Activated CD4-positive, alpha-beta memory T cell treated with anti-CD3 and anti-CD28 coated beads for 36 hours (primary cell): Measurements from ENCODE around the gene DENND11. TPM values are rescaled to one million over a fixed set of nuclear protein-coding genes. Genes with fewer than 3 reads are reported as not detected.

ENCODE experiments used
- CTCF ChIA-PET: fragments of 350-600 bp; sonication (Branson Sonifier 250); formaldehyde crosslinking; loops from one replicate; lab custom pipeline; 2021; ENCODE audit warnings: antibody characterized with exemption, inconsistent platforms; lab: Charles Lee
- POLR2A ChIA-PET: fragments of 350-600 bp; sonication (Branson Sonifier 250); formaldehyde crosslinking; loops from one replicate; lab custom pipeline; 2021; ENCODE audit warnings: antibody characterized with exemption; lab: Charles Lee
- DNase-seq: peaks from one replicate; pipeline ENCODE4 v3.0.0-alpha.2; 2020
- H3K27ac Mint-ChIP-seq: one replicate; pipeline ENCODE4 v1.8.0; 2021; ENCODE audit warnings: mixed read lengths
- H3K27me3 Mint-ChIP-seq: one replicate; pipeline ENCODE4 v1.8.0; 2021; ENCODE audit warnings: mixed read lengths
- H3K36me3 Mint-ChIP-seq: one replicate; pipeline ENCODE4 v1.8.0; 2021; ENCODE audit warnings: mixed read lengths
- H3K4me1 Mint-ChIP-seq: one replicate; pipeline ENCODE4 v1.8.0; 2021; ENCODE audit warnings: low read depth, mixed read lengths
- H3K4me3 Mint-ChIP-seq: one replicate; pipeline ENCODE4 v1.8.0; 2021; ENCODE audit warnings: mild to moderate bottlenecking, mixed read lengths
- H3K9me3 Mint-ChIP-seq: one replicate; pipeline ENCODE4 v1.8.0; 2021; ENCODE audit warnings: mixed read lengths
- intact Hi-C: fragments of 100-400 bp; cut with micrococcal nuclease; formaldehyde crosslinking; loops from one replicate; pipeline ENCODE4 v1.15.1; 2023
- total RNA-seq, 2 experiments: library from RNA; stranded (reverse); gene quantifications; one replicate each; pipeline ENCODE4 v1.2.3, GENCODE V29; 2021

Gene DENND11
- total RNA-seq, 2 experiments from 2014 or later: 27.5 to 28.9 TPM

DNA sequence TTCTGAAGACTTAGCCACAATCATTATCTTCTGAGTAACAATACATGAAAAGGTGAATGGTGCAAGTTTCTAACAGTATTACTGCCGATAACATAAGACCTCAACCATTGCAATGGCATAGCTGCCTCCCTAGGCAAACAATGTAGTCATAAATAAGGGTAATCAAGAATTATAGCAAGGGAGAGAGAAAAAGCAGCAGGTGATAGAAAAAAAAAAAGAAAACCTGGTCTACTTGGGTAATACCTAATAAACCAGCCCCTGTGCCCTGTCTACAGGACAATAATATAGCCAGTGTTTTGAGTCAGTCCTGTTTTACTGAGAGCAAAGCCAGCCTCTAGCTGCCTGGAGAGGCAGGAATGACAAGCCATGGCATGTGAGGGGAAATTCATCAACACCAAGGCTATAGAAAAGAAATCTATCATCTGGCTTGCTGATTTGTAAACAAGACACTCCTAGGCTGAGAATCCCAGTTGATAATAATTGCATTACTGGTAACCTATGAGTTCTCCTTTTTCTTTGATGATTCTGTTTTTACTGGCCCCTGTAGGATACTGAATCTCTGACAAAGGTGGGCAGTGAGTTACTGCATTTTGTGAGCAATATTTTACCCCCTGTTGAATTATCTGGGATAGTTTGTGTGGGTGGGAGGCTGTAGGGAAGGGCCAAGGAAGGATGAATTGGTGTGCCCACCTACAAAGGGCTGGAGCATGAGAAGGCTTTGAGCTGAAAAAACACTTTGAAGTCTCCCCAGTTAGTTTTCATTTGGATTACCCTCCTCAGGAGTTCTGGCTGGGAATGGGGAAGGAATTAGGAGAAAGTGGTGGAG lies 4.5 kb upstream of the DENND11 start:
- H3K4me3 Mint-ChIP-seq: no peak overlapping the region
- no peaks in the 10 kb centered on the region for H3K9me3 Mint-ChIP-seq
- ChIA-PET POLR2A (no interaction called here), CTCF (interaction anchor here (0.7 kb wide), 1 partner anchor 201 kb away, joined by 4 read pairs; no protein-coding TSS in a partner anchor)
- H3K36me3 Mint-ChIP-seq: no peaks in the 10 kb centered on the region
- no peak overlapping the region for H3K27ac Mint-ChIP-seq
- H3K4me1 Mint-ChIP-seq: peaks cover 4% of the 10 kb centered on the region
- intact Hi-C loops: no loop called here
- DNase-seq: no peak
- peaks cover 2% of the 10 kb centered on the region for H3K27me3 Mint-ChIP-seq

DNA sequence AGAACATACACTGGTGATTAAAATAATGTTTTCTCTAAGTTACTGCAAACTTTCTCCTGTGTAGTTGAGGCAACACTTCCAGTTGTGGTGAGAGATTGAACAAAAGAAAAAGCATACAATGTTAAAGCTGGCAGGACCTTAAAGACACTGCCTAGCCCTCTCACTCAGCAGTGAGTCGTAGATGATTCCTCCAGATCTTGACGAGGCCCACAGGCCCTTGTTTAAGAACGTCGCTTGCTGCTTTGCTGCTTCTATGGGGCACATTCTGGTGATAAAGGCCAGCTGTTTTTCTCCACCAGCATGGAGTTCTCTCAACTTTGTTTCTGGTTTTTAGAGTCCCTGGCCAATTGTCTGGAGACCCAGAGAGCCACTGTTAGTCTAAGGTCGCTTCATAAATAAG lies 2.8 kb upstream of the DENND11 start:
- intact Hi-C loops: no loop called here
- CTCF ChIA-PET: interaction anchor here (1.3 kb wide), 1 partner anchor 33 kb away, joined by 4 read pairs; the partner anchor contains the start of gene SSBP1
- Mint-ChIP-seq H3K4me1 (peaks cover 17% of the 10 kb centered on the region), H3K9me3 (no peaks in the 10 kb centered on the region), H3K4me3 (no peak overlapping the region), H3K36me3 (peaks cover 3% of the 10 kb centered on the region), H3K27me3 (peaks cover 2% of the 10 kb centered on the region), H3K27ac (no peak overlapping the region)
- no peak for DNase-seq
- POLR2A ChIA-PET: no interaction called here

DNA sequence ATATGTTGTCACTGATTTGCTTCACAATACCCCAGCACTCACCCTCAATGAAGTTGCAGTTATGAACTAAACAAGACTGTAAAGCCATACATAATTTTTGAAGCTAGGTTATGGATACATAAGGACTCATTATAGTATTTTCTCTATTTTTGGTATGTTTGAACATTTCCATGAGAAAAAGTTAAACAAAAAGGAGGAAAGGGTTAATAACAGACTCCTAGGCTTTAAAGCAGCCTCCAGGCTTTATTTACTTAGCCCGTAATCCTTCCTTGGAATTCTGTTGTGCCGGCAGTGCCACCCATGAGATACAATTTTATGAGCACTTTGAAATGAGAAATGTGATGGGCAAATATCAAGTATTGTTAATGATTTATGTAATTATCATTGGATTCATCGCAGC lies 2.1 kb upstream of the DENND11 start:
- Mint-ChIP-seq H3K36me3 (peaks cover 3% of the 10 kb centered on the region), H3K4me1 (peaks cover 21% of the 10 kb centered on the region), H3K9me3 (no peaks in the 10 kb centered on the region), H3K27ac (no peak overlapping the region), H3K27me3 (peaks cover 2% of the 10 kb centered on the region), H3K4me3 (no peak overlapping the region)
- POLR2A ChIA-PET: no interaction called here
- intact Hi-C loops: no loop called here
- CTCF ChIA-PET: interaction anchor here (1.3 to 2.5 kb wide), 2 partner anchors 34 to 50 kb away, joined by 4 to 14 read pairs; partner anchors contain the start of gene SSBP1
- DNase-seq: no peak

DNA sequence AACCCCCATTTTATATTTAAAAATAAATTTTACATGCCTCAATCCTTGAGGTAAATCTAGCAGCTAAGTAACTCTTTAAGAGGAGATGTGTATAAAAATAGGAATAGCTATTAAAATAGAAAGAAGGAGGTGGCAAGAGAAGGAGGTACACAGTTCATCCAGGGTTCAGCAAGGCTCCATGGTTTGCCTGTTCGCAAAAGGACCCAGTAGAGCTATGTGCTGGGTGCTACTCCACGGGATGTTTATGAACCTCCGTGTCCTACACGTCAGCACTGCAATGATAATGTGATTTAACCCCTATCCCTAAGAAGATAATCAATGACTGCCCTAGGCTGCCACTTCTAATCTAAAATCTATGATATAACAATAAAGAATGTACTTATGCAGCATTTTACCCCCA lies 926 bp upstream of the DENND11 start:
- Mint-ChIP-seq H3K27ac (no peak overlapping the region), H3K4me3 (peak overlapping the region; percentile 71), H3K36me3 (peaks cover 3% of the 10 kb centered on the region), H3K4me1 (peaks cover 33% of the 10 kb centered on the region), H3K9me3 (no peaks in the 10 kb centered on the region), H3K27me3 (peaks cover 2% of the 10 kb centered on the region)
- ChIA-PET CTCF (interaction anchor here (0.6 to 3.9 kb wide), 3 partner anchors 36 to 528 kb away, joined by 3 to 36 read pairs (median 14); partner anchors contain the start of gene SSBP1), POLR2A (interaction anchor here (0.7 to 2.9 kb wide), 2 partner anchors 35 to 47 kb away, joined by 3 to 20 read pairs; partner anchors contain the start of gene SSBP1)
- intact Hi-C loops: loop anchor here (1.0 kb wide), 1 partner anchor 24 kb away; no protein-coding TSS in a partner anchor
- DNase-seq: no peak

DNA sequence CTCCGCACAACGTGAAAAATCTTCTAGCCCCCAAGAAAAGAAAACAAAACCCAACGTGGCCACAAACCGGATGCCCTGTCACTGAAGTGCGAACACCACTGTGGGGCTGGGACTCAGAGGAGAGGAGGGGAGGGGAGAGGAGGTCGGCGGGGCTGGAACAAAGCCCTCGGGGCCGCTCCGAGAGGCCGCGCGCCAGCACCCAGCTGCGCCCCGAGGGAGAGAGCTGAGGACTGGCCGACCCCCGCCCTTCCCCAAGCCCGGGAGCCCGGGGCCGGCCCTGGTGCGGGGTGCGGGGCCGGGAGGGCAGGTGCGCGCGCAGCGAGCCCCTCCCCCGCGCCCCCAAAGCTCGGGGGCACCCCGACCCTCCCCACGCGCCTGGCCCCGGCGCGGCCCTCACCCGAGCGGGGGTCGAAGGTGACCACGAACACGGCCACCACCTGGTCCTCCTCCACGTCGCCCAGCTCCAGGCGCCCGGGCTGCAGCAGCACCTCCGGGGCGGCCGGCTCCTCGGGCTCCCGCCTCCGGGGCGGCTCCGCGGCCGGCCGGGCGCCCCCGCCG lies 398 bp downstream of the DENND11 start:
- POLR2A ChIA-PET: interaction anchor here (1.2 to 2.9 kb wide), 2 partner anchors 11 to 37 kb away, joined by 3 to 20 read pairs; partner anchors contain the start of gene SSBP1
- Mint-ChIP-seq H3K36me3 (peaks cover 3% of the 10 kb centered on the region), H3K27ac (no peak overlapping the region), H3K27me3 (peaks cover 2% of the 10 kb centered on the region), H3K4me3 (peak overlapping the region; percentile 79), H3K4me1 (peaks cover 47% of the 10 kb centered on the region), H3K9me3 (no peaks in the 10 kb centered on the region)
- peak; percentile 79 for DNase-seq
- intact Hi-C loops: loop anchor here (1.0 kb wide), 3 partner anchors 22 to 47 kb away; partner anchors contain the start of gene SSBP1
- CTCF ChIA-PET: interaction anchor here (0.6 to 3.9 kb wide), 5 partner anchors 37 to 687 kb away, joined by 3 to 36 read pairs (median 4); partner anchors contain the start of genes MRPS33 and SSBP1

DNA sequence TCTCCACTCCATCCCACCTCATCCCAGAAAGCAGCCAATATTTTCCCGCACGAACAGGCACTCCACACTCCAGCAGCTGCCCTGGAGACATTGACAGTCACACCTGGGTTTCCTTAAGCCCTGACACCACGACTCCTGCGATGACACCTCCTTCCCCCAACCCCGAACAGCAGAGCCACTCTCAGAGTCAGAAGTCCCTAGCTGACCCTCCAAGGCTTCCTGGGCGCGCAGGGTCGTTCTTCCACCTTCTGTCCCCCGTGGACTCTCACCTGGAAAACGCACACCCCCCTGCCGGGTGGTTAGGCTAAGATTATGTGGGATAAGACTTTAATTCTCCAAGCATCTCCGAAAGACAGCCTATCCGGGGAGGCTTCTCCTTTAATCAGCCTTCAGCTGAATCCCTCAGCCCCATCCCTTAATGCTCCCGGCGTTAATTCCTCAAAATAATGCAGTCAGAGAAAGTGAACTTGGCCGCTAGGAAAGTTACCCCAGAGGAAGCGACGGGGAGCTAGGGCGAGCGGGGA lies 1.1 kb downstream of the DENND11 start:
- ChIA-PET POLR2A (interaction anchor here (1.2 to 2.9 kb wide), 2 partner anchors 10 to 37 kb away, joined by 3 to 20 read pairs; partner anchors contain the start of gene SSBP1), CTCF (interaction anchor here (0.6 to 3.9 kb wide), 4 partner anchors 38 to 686 kb away, joined by 3 to 36 read pairs (median 4); partner anchors contain the start of genes MRPS33 and SSBP1)
- intact Hi-C loops: loop anchor here (1.0 kb wide), 2 partner anchors 37 to 47 kb away; partner anchors contain the start of gene SSBP1
- Mint-ChIP-seq H3K36me3 (peaks cover 3% of the 10 kb centered on the region), H3K4me1 (peaks cover 49% of the 10 kb centered on the region), H3K9me3 (no peaks in the 10 kb centered on the region), H3K4me3 (peak overlapping the region; percentile 79), H3K27ac (peak overlapping the region; percentile 5), H3K27me3 (peaks cover 2% of the 10 kb centered on the region)
- DNase-seq: peak; percentile 31

DNA sequence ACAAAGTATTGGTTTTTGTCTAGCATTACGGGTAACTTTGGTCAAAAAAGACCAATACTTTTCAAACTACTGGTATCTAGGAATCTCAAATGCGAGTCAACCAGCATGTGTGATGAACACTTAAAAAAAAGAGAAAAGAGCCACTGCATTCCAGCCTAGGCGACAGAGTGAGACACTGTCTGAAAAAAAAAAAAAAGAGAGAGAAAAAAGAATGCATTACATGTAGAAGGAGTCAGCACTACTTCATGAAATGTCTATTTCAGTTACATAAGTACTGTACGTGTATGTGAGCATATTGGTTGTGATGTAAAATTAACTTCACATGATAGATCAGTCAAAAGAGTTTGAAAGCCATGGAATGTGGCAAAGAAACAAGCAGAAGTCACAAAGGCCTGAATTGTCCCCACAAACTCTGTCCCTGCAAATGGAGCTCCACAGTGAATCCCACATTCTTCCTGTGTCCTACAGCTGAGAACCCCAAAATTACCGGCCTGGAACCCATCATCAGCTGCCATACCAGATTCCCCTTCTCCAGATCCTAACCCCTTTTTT lies 1.6 kb downstream of the DENND11 start:
- intact Hi-C loops: no loop called here
- ChIA-PET CTCF (interaction anchor here (1.3 to 3.9 kb wide), 3 partner anchors 38 to 51 kb away, joined by 3 to 36 read pairs (median 5); partner anchors contain the start of gene SSBP1), POLR2A (no interaction called here)
- Mint-ChIP-seq H3K4me3 (peak overlapping the region; percentile 79), H3K4me1 (peaks cover 53% of the 10 kb centered on the region), H3K27ac (peak overlapping the region; percentile 5), H3K36me3 (peaks cover 3% of the 10 kb centered on the region), H3K9me3 (no peaks in the 10 kb centered on the region), H3K27me3 (peaks cover 2% of the 10 kb centered on the region)
- DNase-seq: no peak

DNA sequence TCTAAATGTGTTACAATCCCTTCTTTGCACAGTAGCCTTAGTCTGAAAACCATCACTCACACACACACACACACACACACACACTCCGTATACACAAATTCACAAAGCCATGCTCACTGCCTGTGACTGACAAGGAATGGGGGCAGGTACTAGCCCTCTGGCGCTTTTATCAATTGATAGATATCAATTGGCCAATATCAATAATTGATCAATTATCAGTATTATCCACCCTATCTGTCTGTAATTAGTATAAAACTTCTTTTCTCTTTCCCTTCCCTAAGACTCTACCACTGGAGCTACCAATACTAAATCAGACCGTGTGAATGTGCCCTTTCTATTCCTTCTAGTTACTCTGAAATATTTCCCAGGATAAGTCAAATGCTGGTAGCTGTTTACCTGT lies 2.1 kb downstream of the DENND11 start:
- CTCF ChIA-PET: interaction anchor here (2.1 to 3.9 kb wide), 2 partner anchors 39 to 46 kb away, joined by 5 to 36 read pairs; partner anchors contain the start of gene SSBP1
- H3K4me1 Mint-ChIP-seq: peaks cover 53% of the 10 kb centered on the region
- peaks cover 2% of the 10 kb centered on the region for H3K27me3 Mint-ChIP-seq
- no peak for DNase-seq
- POLR2A ChIA-PET: no interaction called here
- H3K27ac Mint-ChIP-seq: no peak overlapping the region
- H3K9me3 Mint-ChIP-seq: no peaks in the 10 kb centered on the region
- H3K36me3 Mint-ChIP-seq: peaks cover 3% of the 10 kb centered on the region
- peak overlapping the region; percentile 79 for H3K4me3 Mint-ChIP-seq
- intact Hi-C loops: no loop called here

DNA sequence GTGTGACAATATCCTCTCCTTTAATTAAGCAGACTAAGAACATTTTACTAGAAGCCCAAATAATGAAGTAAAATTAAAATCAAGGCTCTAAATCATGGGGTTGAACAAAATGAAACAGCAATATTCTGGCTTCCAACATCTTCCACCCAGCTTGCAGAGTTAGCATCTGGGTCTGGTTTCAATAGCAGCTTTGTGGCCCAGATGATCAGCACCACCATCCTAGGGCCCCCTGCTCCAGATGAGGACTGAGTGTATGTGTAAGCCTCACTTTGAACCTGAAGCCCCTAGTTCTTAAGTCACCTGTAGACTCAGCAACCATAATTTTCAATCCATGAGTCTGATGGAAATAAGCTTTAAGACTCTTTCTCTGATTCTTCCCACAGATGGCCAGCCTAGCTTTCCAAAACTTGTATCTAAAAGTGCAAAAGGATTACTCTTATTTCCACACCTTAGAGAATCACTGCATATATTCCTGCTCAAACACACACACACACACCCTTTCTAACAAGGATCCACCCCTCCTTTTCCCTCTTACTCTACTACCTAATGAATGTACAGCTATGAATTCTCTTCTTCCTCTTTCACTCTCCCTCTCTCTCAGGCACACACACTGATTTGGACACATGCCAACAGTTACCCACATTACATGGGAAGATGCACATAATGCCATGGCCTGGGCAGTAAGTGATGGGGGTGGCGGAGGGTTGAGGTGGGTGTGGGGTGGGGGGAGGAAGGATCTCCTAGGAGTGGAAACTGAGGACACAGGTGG lies 3.5 kb downstream of the DENND11 start:
- intact Hi-C loops: no loop called here
- H3K4me3 Mint-ChIP-seq: no peak overlapping the region
- no peak overlapping the region for H3K27ac Mint-ChIP-seq
- ChIA-PET POLR2A (interaction anchor here (0.5 kb wide), 1 partner anchor 25 kb away, joined by 3 read pairs; no protein-coding TSS in a partner anchor), CTCF (interaction anchor here (1.2 to 2.1 kb wide), 2 partner anchors 40 to 44 kb away, joined by 5 to 7 read pairs; partner anchors contain the start of gene SSBP1)
- no peaks in the 10 kb centered on the region for H3K9me3 Mint-ChIP-seq
- H3K27me3 Mint-ChIP-seq: peaks cover 2% of the 10 kb centered on the region
- DNase-seq: no peak
- peaks cover 3% of the 10 kb centered on the region for H3K36me3 Mint-ChIP-seq
- peaks cover 58% of the 10 kb centered on the region for H3K4me1 Mint-ChIP-seq

DNA sequence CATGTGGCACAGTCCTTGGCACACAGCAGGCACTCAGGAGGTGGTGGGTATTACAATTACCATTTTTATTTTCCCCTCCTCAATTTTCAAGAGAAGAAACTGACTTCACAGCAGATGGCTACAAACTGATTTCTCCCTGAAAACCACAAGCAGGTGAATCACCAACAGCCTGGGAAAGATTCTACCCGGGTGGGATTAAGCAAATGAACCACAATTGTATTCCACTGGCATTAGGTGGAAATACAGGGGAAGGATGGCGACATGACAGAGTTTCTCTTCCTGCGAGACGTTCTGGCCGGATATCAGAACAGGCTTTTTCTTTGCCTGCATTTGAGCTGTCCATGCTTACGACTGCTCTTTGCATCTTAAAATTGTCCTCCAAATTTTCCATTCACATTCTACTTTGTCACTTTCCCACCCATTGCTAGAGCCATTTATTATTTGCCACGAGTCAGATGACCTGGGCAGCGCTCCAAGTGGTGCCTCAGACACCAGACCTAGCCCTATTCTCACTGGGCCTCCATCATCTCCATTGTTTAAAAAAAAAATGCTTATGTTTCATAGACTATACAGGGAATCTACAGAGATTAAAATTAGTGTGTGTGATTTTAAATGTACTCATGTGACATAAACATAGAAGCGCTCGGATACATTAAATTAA lies 4.6 kb downstream of the DENND11 start:
- H3K4me1 Mint-ChIP-seq: peaks cover 55% of the 10 kb centered on the region
- CTCF ChIA-PET: no interaction called here

More for the DNA sequence above, 4.6 kb downstream of the DENND11 start:
- DNase-seq: no peak
- Mint-ChIP-seq H3K27me3 (no peaks in the 10 kb centered on the region), H3K9me3 (no peaks in the 10 kb centered on the region), H3K27ac (no peak overlapping the region), H3K4me3 (no peak overlapping the region), H3K36me3 (peaks cover 3% of the 10 kb centered on the region)
- POLR2A ChIA-PET: no interaction called here
- intact Hi-C loops: no loop called here
